Activated naive CD8-positive, alpha-beta T cell treated with anti-CD3 and anti-CD28 coated beads, Interleukin-2, amount 50 U/mL, for 24 hours (primary cell): ENCODE results near the gene KYAT1.
"Not testable (repeated sequence)": the region's sequence is repeated elsewhere in the genome, so short reads cannot be mapped to it uniquely, and the experiment has no call there.

Experiments
- ATAC-seq: fragments of 150-1000 bp; cut with Tn5 transposase; one replicate; pipeline ENCODE4 v1.10.0; 2021
- DNase-seq: peaks from one replicate; pipeline ENCODE4 v3.0.0; 2021
- H3K27ac Mint-ChIP-seq: one replicate; pipeline ENCODE4 v1.8.0; 2021; ENCODE audit warnings: mild to moderate bottlenecking, mixed read lengths
- H3K27me3 Mint-ChIP-seq: one replicate; pipeline ENCODE4 v1.8.0; 2021; ENCODE audit warnings: mixed read lengths
- H3K36me3 Mint-ChIP-seq: one replicate; pipeline ENCODE4 v1.8.0; 2021; ENCODE audit warnings: low read depth, mixed read lengths
- H3K4me1 Mint-ChIP-seq: one replicate; pipeline ENCODE4 v1.8.0; 2021; ENCODE audit warnings: mixed read lengths
- H3K4me3 Mint-ChIP-seq: one replicate; pipeline ENCODE4 v1.8.0; 2021; ENCODE audit warnings: mild to moderate bottlenecking, moderate library complexity, mixed read lengths
- H3K9me3 Mint-ChIP-seq: one replicate; pipeline ENCODE4 v1.8.0; 2021; ENCODE audit warnings: mixed read lengths

KYAT1 gene

GRCh38 chr9:128851024-128851423 is 30.7 kb downstream of the KYAT1 start:
- H3K4me3 Mint-ChIP-seq, H3K4me1 Mint-ChIP-seq, ATAC-seq, H3K27me3 Mint-ChIP-seq, DNase-seq, H3K27ac Mint-ChIP-seq: not testable (repeated sequence)
- peaks cover 23% of the 10 kb centered on the region for H3K36me3 Mint-ChIP-seq
- H3K9me3 Mint-ChIP-seq, result peaks cover 14% of the 10 kb centered on the region

- no peak overlapping the region for H3K27ac Mint-ChIP-seq
- no peaks in the 10 kb centered on the region for H3K27me3 Mint-ChIP-seq
- H3K4me1 Mint-ChIP-seq, result no peaks in the 10 kb centered on the region
- H3K36me3 Mint-ChIP-seq, result peaks cover 23% of the 10 kb centered on the region
- H3K4me3 Mint-ChIP-seq, result no peak overlapping the region
- DNase-seq, result no peak
- no peak for ATAC-seq
- H3K9me3 Mint-ChIP-seq, result peaks cover 14% of the 10 kb centered on the region
These were observed 33.9 kb downstream of the KYAT1 start for GRCh38 chr9:128847803-128848202.

- Mint-ChIP-seq H3K4me1 (no peaks in the 10 kb centered on the region), H3K4me3 (no peak overlapping the region), H3K27me3 (no peaks in the 10 kb centered on the region), H3K27ac (no peak overlapping the region), H3K36me3 (peaks cover 23% of the 10 kb centered on the region), H3K9me3 (peaks cover 13% of the 10 kb centered on the region)
- no peak for DNase-seq
- ATAC-seq, result no peak
These were observed 35.1 kb downstream of the KYAT1 start for GRCh38 chr9:128846680-128847030.

- no peak overlapping the region for H3K4me3 Mint-ChIP-seq
- H3K9me3 Mint-ChIP-seq, result peaks cover under 1% of the 10 kb centered on the region
- H3K27ac Mint-ChIP-seq, result no peak overlapping the region
- no peaks in the 10 kb centered on the region for H3K27me3 Mint-ChIP-seq
- ATAC-seq (no peak), DNase-seq (no peak)
- peaks cover 10% of the 10 kb centered on the region for H3K36me3 Mint-ChIP-seq
- no peaks in the 10 kb centered on the region for H3K4me1 Mint-ChIP-seq
These were observed 36.4 kb downstream of the KYAT1 start for GRCh38 chr9:128845186-128845931.

- H3K9me3 Mint-ChIP-seq, H3K4me1 Mint-ChIP-seq, H3K27ac Mint-ChIP-seq, H3K36me3 Mint-ChIP-seq, DNase-seq, H3K27me3 Mint-ChIP-seq, ATAC-seq, H3K4me3 Mint-ChIP-seq: not testable (repeated sequence)
These were observed 38.6 kb downstream of the KYAT1 start for GRCh38 chr9:128843171-128843570.

- Mint-ChIP-seq H3K4me1 (no peaks in the 10 kb centered on the region), H3K36me3 (peaks cover 4% of the 10 kb centered on the region), H3K9me3 (no peaks in the 10 kb centered on the region), H3K4me3 (no peak overlapping the region), H3K27me3 (no peaks in the 10 kb centered on the region), H3K27ac (no peak overlapping the region)
- DNase-seq (no peak), ATAC-seq (no peak)
These were observed 39.9 kb downstream of the KYAT1 start for GRCh38 chr9:128841694-128842492.

- Mint-ChIP-seq H3K36me3 (peaks cover 4% of the 10 kb centered on the region), H3K9me3 (no peaks in the 10 kb centered on the region), H3K4me1 (no peaks in the 10 kb centered on the region), H3K4me3 (no peak overlapping the region), H3K27ac (no peak overlapping the region), H3K27me3 (no peaks in the 10 kb centered on the region)
- no peak for ATAC-seq
- DNase-seq, result no peak
These were observed 41.2 kb downstream of the KYAT1 start for GRCh38 chr9:128840524-128840923.

GRCh38 chr9:128838338-128838737 is 43.4 kb downstream of the KYAT1 start:
- Mint-ChIP-seq H3K36me3 (peaks cover 8% of the 10 kb centered on the region), H3K9me3 (no peaks in the 10 kb centered on the region), H3K27ac (no peak overlapping the region)

GRCh38 chr9:128836509-128837145 is 45.1 kb downstream of the KYAT1 start:
- peaks cover 11% of the 10 kb centered on the region for H3K36me3 Mint-ChIP-seq
- H3K4me3 Mint-ChIP-seq, result no peak overlapping the region
- H3K27me3 Mint-ChIP-seq, result no peaks in the 10 kb centered on the region
- ATAC-seq (no peak), DNase-seq (no peak)
- no peaks in the 10 kb centered on the region for H3K9me3 Mint-ChIP-seq
- H3K4me1 Mint-ChIP-seq, result no peaks in the 10 kb centered on the region
- H3K27ac Mint-ChIP-seq, result no peak overlapping the region

More at GRCh38 chr9:128838338-128838737, 43.4 kb downstream of the KYAT1 start:
- H3K4me1 Mint-ChIP-seq, result no peaks in the 10 kb centered on the region
- ATAC-seq, result no peak
- no peak for DNase-seq
- no peak overlapping the region for H3K4me3 Mint-ChIP-seq
- no peaks in the 10 kb centered on the region for H3K27me3 Mint-ChIP-seq

GRCh38 chr9:128835246-128836210 is 46.2 kb downstream of the KYAT1 start:
- H3K4me1 Mint-ChIP-seq, result no peaks in the 10 kb centered on the region
- no peaks in the 10 kb centered on the region for H3K9me3 Mint-ChIP-seq
- H3K4me3 Mint-ChIP-seq, result no peak overlapping the region
- no peak overlapping the region for H3K27ac Mint-ChIP-seq
- peaks cover 11% of the 10 kb centered on the region for H3K36me3 Mint-ChIP-seq
- H3K27me3 Mint-ChIP-seq, result no peaks in the 10 kb centered on the region
- ATAC-seq, result no peak
- DNase-seq, result no peak

GRCh38 chr9:128833696-128834095 is 48.1 kb downstream of the KYAT1 start:
- no peak overlapping the region for H3K4me3 Mint-ChIP-seq

GRCh38 chr9:128829477-128830251 is 52.1 kb downstream of the KYAT1 start, which contains the start of gene SPOUT1:
Gene SPOUT1 (minus strand): TSS chr9:128829794. CDS start chr9:128829780, 14 bp downstream.
- ATAC-seq (peak; percentile 97), DNase-seq (peak; percentile 95)
- Mint-ChIP-seq H3K4me3 (peak within 1 kb of the TSS; percentile 98), H3K4me1 (peaks cover 21% of the 10 kb centered on the region), H3K36me3 (peaks cover 25% of the 10 kb centered on the region), H3K27ac (peak within 1 kb of the TSS; percentile 95), H3K9me3 (no peaks in the 10 kb centered on the region), H3K27me3 (no peaks in the 10 kb centered on the region)

More at GRCh38 chr9:128833696-128834095, 48.1 kb downstream of the KYAT1 start:
- Mint-ChIP-seq H3K27me3 (no peaks in the 10 kb centered on the region), H3K27ac (no peak overlapping the region), H3K36me3 (peaks cover 16% of the 10 kb centered on the region), H3K4me1 (peaks cover 9% of the 10 kb centered on the region), H3K9me3 (no peaks in the 10 kb centered on the region)
- no peak for DNase-seq
- no peak for ATAC-seq

GRCh38 chr9:128828719-128829452 is 52.9 kb downstream of the KYAT1 start:
- peaks cover 23% of the 10 kb centered on the region for H3K36me3 Mint-ChIP-seq
- H3K27ac Mint-ChIP-seq, result peak overlapping the region; percentile 95
- H3K27me3 Mint-ChIP-seq, result no peaks in the 10 kb centered on the region
- ATAC-seq (no peak), DNase-seq (no peak)
- H3K4me1 Mint-ChIP-seq, result peaks cover 21% of the 10 kb centered on the region
- H3K4me3 Mint-ChIP-seq, result peak overlapping the region; percentile 98
- H3K9me3 Mint-ChIP-seq, result no peaks in the 10 kb centered on the region
